ENCODE results near the gene NADK2. TPM values are rescaled to one million over a fixed set of nuclear protein-coding genes. Genes with fewer than 3 reads are reported as not detected.

Gene NADK2
- total and polyA plus RNA-seq, 12 donors: 13.5 to 68.3 (median 46.6) TPM

- Histone ChIP-seq H3K9me3 (replicated peaks in 1 of 3) (no peaks in the 10 kb centered on the region), H3K4me1 (replicated peaks in 1 of 2) (peaks cover 0 to 7% of the 10 kb centered on the region in 2 donors), H3K27me3 (no peaks in the 10 kb centered on the region), H3K4me3 (no peak overlapping the region), H3K27ac (no peak overlapping the region), H3K36me3 (replicated peaks in 1 of 2) (peaks cover 0 to 10% of the 10 kb centered on the region in 2 donors)
- WGBS, 4 donors: 79 to 84% (median 82%) methylated on average over 2 of the region's 2 CpGs
- TF ChIP-seq POLR2A (IDR thresholded peaks at IDR 0.05) (no peak), CTCF (IDR thresholded peaks at IDR 0.05) (no peak)
- intact Hi-C loops (cut with DNase I): no loop called here
- DNase-seq: no peak
Observed at GRCh38 chr5:36208786-36209185, 32.9 kb downstream of the NADK2 start.

- intact Hi-C loops (cut with DNase I): no loop called here
- H3K4me3 ChIP-seq: no peak overlapping the region
- peaks cover 0 to 6% of the 10 kb centered on the region in 2 donors for H3K36me3 ChIP-seq (replicated peaks in 1 of 2)
- H3K27me3 ChIP-seq: no peaks in the 10 kb centered on the region
- DNase-seq: peak in 3 of 7 donors; percentile 7 to 24 (median 8)
- TF ChIP-seq POLR2A (IDR thresholded peaks at IDR 0.05) (no peak), CTCF (IDR thresholded peaks at IDR 0.05) (peak in 1 of 6 experiments; percentile 4)
- no peaks in the 10 kb centered on the region for H3K9me3 ChIP-seq (replicated peaks in 1 of 3)
- H3K27ac ChIP-seq: no peak overlapping the region
- H3K4me1 ChIP-seq (replicated peaks in 1 of 2): peaks cover 0 to 7% of the 10 kb centered on the region in 2 donors
Observed at GRCh38 chr5:36206913-36207312, 34.8 kb downstream of the NADK2 start.

GRCh38 chr5:36205329-36205728 is 36.4 kb downstream of the NADK2 start:
- no peak for TF ChIP-seq POLR2A (IDR thresholded peaks at IDR 0.05)
- no peak for TF ChIP-seq CTCF (IDR thresholded peaks at IDR 0.05)
- no peaks in the 10 kb centered on the region for H3K27me3 ChIP-seq
- no peak overlapping the region for H3K27ac ChIP-seq
- 64 to 89% (median 83%) methylated on average over 2 of the region's 2 CpGs for WGBS, 4 donors
- H3K36me3 ChIP-seq (replicated peaks in 1 of 2): peaks cover 0 to 6% of the 10 kb centered on the region in 2 donors
- peaks cover 0 to 7% of the 10 kb centered on the region in 2 donors for H3K4me1 ChIP-seq (replicated peaks in 1 of 2)
- H3K4me3 ChIP-seq: no peak overlapping the region
- intact Hi-C loops (cut with DNase I): no loop called here
- no peak for DNase-seq
- no peaks in the 10 kb centered on the region for H3K9me3 ChIP-seq (replicated peaks in 1 of 3)

- Histone ChIP-seq H3K27me3 (no peaks in the 10 kb centered on the region), H3K4me1 (replicated peaks in 1 of 2) (peaks cover 0 to 7% of the 10 kb centered on the region in 2 donors), H3K4me3 (no peak overlapping the region), H3K36me3 (replicated peaks in 1 of 2) (peaks cover 0 to 12% of the 10 kb centered on the region in 2 donors), H3K9me3 (replicated peaks in 1 of 3) (no peaks in the 10 kb centered on the region), H3K27ac (peak overlapping the region in 1 of 5 donors; percentile 11)
- TF ChIP-seq POLR2A (IDR thresholded peaks at IDR 0.05): no peak
- TF ChIP-seq CTCF (IDR thresholded peaks at IDR 0.05): no peak
- DNase-seq: no peak
- intact Hi-C loops (cut with DNase I): no loop called here
- WGBS, 4 donors: 77 to 90% (median 83%) methylated on average over 3 of the region's 3 CpGs
Observed at GRCh38 chr5:36202521-36202961, 39.2 kb downstream of the NADK2 start.
